ENCODE measurements around the gene GAP43.

- TF ChIP-seq CTCF (IDR thresholded peaks at IDR 0.05): no peak
- no peak for TF ChIP-seq POLR2A (IDR thresholded peaks at IDR 0.05)
Measured at GRCh38 chr3:115709093-115709492, 85.8 kb downstream of the GAP43 start.
